ENCODE data around the gene KRTAP6-3. TPM values are rescaled to one million over a fixed set of nuclear protein-coding genes. Genes with fewer than 3 reads are reported as not detected.

KRTAP6-3 gene
- polyA plus RNA-seq, 5 donors: not detected

- DNase-seq: no peak
These were observed 33.4 kb downstream of the KRTAP6-3 start for GRCh38 chr21:30625449-30626165.

- DNase-seq: no peak
These were observed 35.9 kb downstream of the KRTAP6-3 start for GRCh38 chr21:30628109-30628508.

- no peak for DNase-seq
These were observed 37.0 kb downstream of the KRTAP6-3 start for GRCh38 chr21:30629200-30629599.

GRCh38 chr21:30634906-30635305 lies 42.7 kb downstream of the KRTAP6-3 start, which contains the start of gene KRTAP20-2:
KRTAP20-2 (plus strand) TSS chr21:30635206; CDS start chr21:30635264, 58 bp downstream.
- DNase-seq: no peak

GRCh38 chr21:30638686-30639085 lies 46.4 kb downstream of the KRTAP6-3 start:
- no peak for DNase-seq

GRCh38 chr21:30642564-30642963 lies 50.3 kb downstream of the KRTAP6-3 start, which contains the start of gene KRTAP20-3:
KRTAP20-3 (plus strand) TSS chr21:30642864.
- no peak for DNase-seq

Other genes starting within 250 kb of the KRTAP6-3 start
- not detected for gene KRTAP23-1, start 243.8 kb upstream of the KRTAP6-3 start, polyA plus RNA-seq (ENCODE audit: insufficient read depth in 1 of 5, insufficient read length in 5 of 5, low replicate concordance in 1 of 5)
- not detected for gene KRTAP13-2, start 220.2 kb upstream of the KRTAP6-3 start, polyA plus RNA-seq (ENCODE audit: insufficient read depth in 1 of 5, insufficient read length in 5 of 5, low replicate concordance in 1 of 5)
- not detected for gene KRTAP13-1, start 196.4 kb upstream of the KRTAP6-3 start, polyA plus RNA-seq (ENCODE audit: insufficient read depth in 1 of 5, insufficient read length in 5 of 5, low replicate concordance in 1 of 5)
- gene KRTAP13-3, start 166.5 kb upstream of the KRTAP6-3 start, polyA plus RNA-seq (ENCODE audit: insufficient read depth in 1 of 5, insufficient read length in 5 of 5, low replicate concordance in 1 of 5): not detected
- not detected for gene KRTAP13-4, start 162.2 kb upstream of the KRTAP6-3 start, polyA plus RNA-seq (ENCODE audit: insufficient read depth in 1 of 5, insufficient read length in 5 of 5, low replicate concordance in 1 of 5)
- not detected for gene KRTAP15-1, start 152.2 kb upstream of the KRTAP6-3 start, polyA plus RNA-seq (ENCODE audit: insufficient read depth in 1 of 5, insufficient read length in 5 of 5, low replicate concordance in 1 of 5)
- gene KRTAP19-1, start 112.1 kb upstream of the KRTAP6-3 start, polyA plus RNA-seq (ENCODE audit: insufficient read depth in 1 of 5, insufficient read length in 5 of 5, low replicate concordance in 1 of 5): not detected
- gene KRTAP19-2, start 105.0 kb upstream of the KRTAP6-3 start, polyA plus RNA-seq (ENCODE audit: insufficient read depth in 1 of 5, insufficient read length in 5 of 5, low replicate concordance in 1 of 5): not detected
- not detected for gene KRTAP19-3, start 100.4 kb upstream of the KRTAP6-3 start, polyA plus RNA-seq (ENCODE audit: insufficient read depth in 1 of 5, insufficient read length in 5 of 5, low replicate concordance in 1 of 5)
- not detected for gene KRTAP19-4, start 95.3 kb upstream of the KRTAP6-3 start, polyA plus RNA-seq (ENCODE audit: insufficient read depth in 1 of 5, insufficient read length in 5 of 5, low replicate concordance in 1 of 5)
- not detected for gene KRTAP19-5, start 90.3 kb upstream of the KRTAP6-3 start, polyA plus RNA-seq (ENCODE audit: insufficient read depth in 1 of 5, insufficient read length in 5 of 5, low replicate concordance in 1 of 5)
- not detected for gene KRTAP19-6, start 50.6 kb upstream of the KRTAP6-3 start, polyA plus RNA-seq (ENCODE audit: insufficient read depth in 1 of 5, insufficient read length in 5 of 5, low replicate concordance in 1 of 5)
- gene KRTAP19-7, start 31.1 kb upstream of the KRTAP6-3 start, polyA plus RNA-seq (ENCODE audit: insufficient read depth in 1 of 5, insufficient read length in 5 of 5, low replicate concordance in 1 of 5): not detected
- gene KRTAP22-2, start 2.0 kb upstream of the KRTAP6-3 start, polyA plus RNA-seq (ENCODE audit: insufficient read depth in 1 of 5, insufficient read length in 5 of 5, low replicate concordance in 1 of 5): not detected
- not detected for gene KRTAP6-2, start 6.5 kb downstream of the KRTAP6-3 start, polyA plus RNA-seq (ENCODE audit: insufficient read depth in 1 of 5, insufficient read length in 5 of 5, low replicate concordance in 1 of 5)
- not detected for gene KRTAP22-1, start 8.6 kb downstream of the KRTAP6-3 start, polyA plus RNA-seq (ENCODE audit: insufficient read depth in 1 of 5, insufficient read length in 5 of 5, low replicate concordance in 1 of 5)
- not detected for gene KRTAP6-1, start 21.5 kb downstream of the KRTAP6-3 start, polyA plus RNA-seq (ENCODE audit: insufficient read depth in 1 of 5, insufficient read length in 5 of 5, low replicate concordance in 1 of 5)
- gene KRTAP20-1, start 24.0 kb downstream of the KRTAP6-3 start, polyA plus RNA-seq (ENCODE audit: insufficient read depth in 1 of 5, insufficient read length in 5 of 5, low replicate concordance in 1 of 5): not detected
- gene KRTAP20-4, start 28.2 kb downstream of the KRTAP6-3 start, polyA plus RNA-seq (ENCODE audit: insufficient read depth in 1 of 5, insufficient read length in 5 of 5, low replicate concordance in 1 of 5): not detected
- not detected for gene KRTAP20-2, start 42.8 kb downstream of the KRTAP6-3 start, polyA plus RNA-seq (ENCODE audit: insufficient read depth in 1 of 5, insufficient read length in 5 of 5, low replicate concordance in 1 of 5)
- gene KRTAP20-3, start 50.4 kb downstream of the KRTAP6-3 start, polyA plus RNA-seq (ENCODE audit: insufficient read depth in 1 of 5, insufficient read length in 5 of 5, low replicate concordance in 1 of 5): not detected
- gene KRTAP21-3, start 126.3 kb downstream of the KRTAP6-3 start, polyA plus RNA-seq (ENCODE audit: insufficient read depth in 1 of 5, insufficient read length in 5 of 5, low replicate concordance in 1 of 5): not detected
- not detected for gene KRTAP21-2, start 154.8 kb downstream of the KRTAP6-3 start, polyA plus RNA-seq (ENCODE audit: insufficient read depth in 1 of 5, insufficient read length in 5 of 5, low replicate concordance in 1 of 5)
- not detected for gene KRTAP21-1, start 163.0 kb downstream of the KRTAP6-3 start, polyA plus RNA-seq (ENCODE audit: insufficient read depth in 1 of 5, insufficient read length in 5 of 5, low replicate concordance in 1 of 5)
- not detected for gene KRTAP8-1, start 220.8 kb downstream of the KRTAP6-3 start, polyA plus RNA-seq (ENCODE audit: insufficient read depth in 1 of 5, insufficient read length in 5 of 5, low replicate concordance in 1 of 5)
- not detected for gene KRTAP7-1, start 237.3 kb downstream of the KRTAP6-3 start, polyA plus RNA-seq (ENCODE audit: insufficient read depth in 1 of 5, insufficient read length in 5 of 5, low replicate concordance in 1 of 5)